HepG2 (cell line): ENCODE results near the gene GALR2. TPM values are rescaled to one million over a fixed set of nuclear protein-coding genes. Genes with fewer than 3 reads are reported as not detected.

Source experiments
- CC2D1A ChIP-seq: sonication (generic); formaldehyde crosslinking; IDR thresholded peaks from 2 replicates; pipeline ENCODE4 v1.8.1; 2023; ENCODE audit warnings: mild to moderate bottlenecking, missing genetic modification reagents
- CSRNP1 ChIP-seq: sonication (generic); formaldehyde crosslinking; IDR thresholded peaks from 2 replicates; pipeline ENCODE4 v1.8.1; 2023; ENCODE audit warnings: mild to moderate bottlenecking, missing genetic modification reagents
- ESRRA ChIP-seq: sonication (generic); formaldehyde crosslinking; IDR thresholded peaks from 2 replicates; pipeline ENCODE4 v1.5.1; 2020; ENCODE audit warnings: mild to moderate bottlenecking, low read depth, missing genetic modification reagents
- FOXO4 ChIP-seq: sonication (generic); formaldehyde crosslinking; conservative IDR thresholded peaks from 2 replicates; pipeline ENCODE4 v1.8.1; 2023; ENCODE audit warnings: missing genetic modification reagents
- HIVEP1 ChIP-seq: sonication (generic); formaldehyde crosslinking; IDR thresholded peaks from 2 replicates; pipeline ENCODE4 v1.4.0; 2020; ENCODE audit warnings: mild to moderate bottlenecking, missing genetic modification reagents
- HOXA3 ChIP-seq: sonication (generic); formaldehyde crosslinking; IDR thresholded peaks from 2 replicates; pipeline ENCODE4 v1.5.0; 2020; ENCODE audit warnings: missing genetic modification reagents
- ONECUT2 ChIP-seq: sonication (generic); formaldehyde crosslinking; IDR thresholded peaks from 2 replicates; pipeline ENCODE4 v1.4.0; 2020; ENCODE audit warnings: missing genetic modification reagents
- PHF21A ChIP-seq: sonication (generic); formaldehyde crosslinking; IDR thresholded peaks from 2 replicates; pipeline ENCODE4 v1.5.0; 2020; ENCODE audit warnings: mild to moderate bottlenecking, missing genetic modification reagents
- ZNF12 ChIP-seq: sonication (generic); formaldehyde crosslinking; IDR thresholded peaks from 2 replicates; pipeline ENCODE4 v1.5.0; 2020; ENCODE audit warnings: missing genetic modification reagents
- ZNF260 ChIP-seq: sonication (generic); formaldehyde crosslinking; IDR thresholded peaks from 2 replicates; pipeline ENCODE4 v1.4.0; 2020; ENCODE audit warnings: missing genetic modification reagents, low read depth, mild to moderate bottlenecking, borderline replicate concordance
- ZNF280D ChIP-seq: sonication (generic); formaldehyde crosslinking; IDR thresholded peaks from 2 replicates; pipeline ENCODE4 v1.5.1; 2020; ENCODE audit warnings: mild to moderate bottlenecking, missing genetic modification reagents
- ZNF318 ChIP-seq: sonication (generic); formaldehyde crosslinking; IDR thresholded peaks from 2 replicates; pipeline ENCODE4 v1.4.0; 2020; ENCODE audit warnings: mild to moderate bottlenecking, missing genetic modification reagents
- ZNF33A ChIP-seq: sonication (generic); formaldehyde crosslinking; IDR thresholded peaks from 2 replicates; pipeline ENCODE4 v1.5.1; 2020; ENCODE audit warnings: missing genetic modification reagents, mild to moderate bottlenecking, moderate library complexity, borderline replicate concordance
- ZNF446 ChIP-seq: sonication (generic); formaldehyde crosslinking; IDR thresholded peaks from 2 replicates; pipeline ENCODE4 v1.5.0; 2020; ENCODE audit warnings: mild to moderate bottlenecking, missing genetic modification reagents
- ZNF619 ChIP-seq: sonication (generic); formaldehyde crosslinking; IDR thresholded peaks from 2 replicates; pipeline ENCODE4 v1.4.0; 2020; ENCODE audit warnings: mild to moderate bottlenecking, missing genetic modification reagents
- polyA plus RNA-seq, 8 experiments: library from polyadenylated mRNA; depleted of rRNA in 3 of 8; stranded (reverse) in 7 of 8; unstranded in 1 of 8; fragments of >200 nt; fragmentation: Illumina TruSeq in 4 of 8; extraction: Trizol in 4 of 8; gene quantifications; 2 replicates each; pipeline versions ENCODE4 v1.2.1 to v1.2.3, GENCODE V29; 2011 to 2016; ENCODE audit warnings: low read depth in 4 of 8, missing spikeins in 1 of 8, mixed read lengths in 1 of 8; ENCODE audit not compliant: insufficient read depth in 1 of 8
- total RNA-seq, 5 experiments: library from RNA; depleted of rRNA; stranded (reverse); fragments of >200 nt; fragmentation: Illumina TruSeq; extraction: Trizol; gene quantifications; 2 replicates each; pipeline ENCODE4 v1.2.3, GENCODE V29; 2016; ENCODE audit warnings: low read depth in 1 of 5

GALR2 gene
- total and polyA plus RNA-seq, 2 of the 13 experiments (the other 11 are each of a cell fraction or from before 2014, with no cell fraction given) = 0.48 to 0.58 TPM

- TF ChIP-seq CC2D1A (CRISPR knock-in tag) (no peak), ZNF33A (no peak), ZNF619 (0 out of 2 replicates have a peak, but pooled peaks have one; percentile 13), ESRRA (CRISPR knock-in tag) (0 out of 2 replicates have a peak, but pooled peaks have one; percentile 9), FOXO4 (CRISPR knock-in tag) (no peak), ZNF318 (CRISPR knock-in tag) (no peak), HIVEP1 (CRISPR knock-in tag) (peak; percentile 20; the same call in 1 of the 2 replicates), ZNF446 (CRISPR knock-in tag) (no peak), ZNF280D (no peak), ONECUT2 (CRISPR knock-in tag) (no peak), ZNF12 (no peak), HOXA3 (CRISPR knock-in tag) (0 out of 2 replicates have a peak, but pooled peaks have one; percentile 30), ZNF260 (CRISPR knock-in tag) (no peak), CSRNP1 (CRISPR knock-in tag) (no peak), PHF21A (CRISPR knock-in tag) (no peak)
Observed at GRCh38 chr17:76079535-76079955, 5.0 kb downstream of the GALR2 start (continued).
